GM10266 (cell line): Measurements from ENCODE around the gene LYZ.
A peak's percentile ranks its signal among the peaks of the same experiment; 100 is the strongest.

ENCODE experiments used
- DNase-seq: peaks from one replicate; pipeline ENCODE4 v3.0.0; 2012; ENCODE audit errors: extremely low spot score
- TF ChIP-seq, protein P1 (sequence below): IDR thresholded peaks from 2 replicates; pipeline ENCODE4 v1.5.1; 2012; ENCODE audit warnings: mild to moderate bottlenecking, low read depth; ENCODE audit not compliant: control insufficient read depth, insufficient read depth; ENCODE audit errors: missing control alignments

LYZ gene

DNA sequence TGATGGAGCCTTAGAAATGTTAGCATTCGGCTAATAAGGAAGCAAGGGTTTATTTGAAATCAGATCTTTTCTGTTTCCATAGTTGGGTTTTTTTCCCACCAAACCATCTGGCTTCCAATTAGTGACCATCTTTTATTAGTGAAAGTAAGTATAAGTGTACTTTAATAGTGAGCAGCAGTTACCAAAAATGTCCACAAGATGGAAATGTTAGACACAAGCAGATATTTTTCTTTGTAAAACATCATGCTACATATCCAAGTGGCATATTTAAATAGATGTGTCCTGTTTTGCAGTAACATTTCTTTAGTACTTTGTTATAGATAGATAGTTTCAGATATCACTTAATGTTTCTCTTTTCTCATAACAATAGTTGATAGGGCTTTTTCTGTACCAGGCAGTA is 40.2 kb downstream of the LYZ start:
- DNase-seq, result no peak
- TF ChIP-seq, protein P1, sequence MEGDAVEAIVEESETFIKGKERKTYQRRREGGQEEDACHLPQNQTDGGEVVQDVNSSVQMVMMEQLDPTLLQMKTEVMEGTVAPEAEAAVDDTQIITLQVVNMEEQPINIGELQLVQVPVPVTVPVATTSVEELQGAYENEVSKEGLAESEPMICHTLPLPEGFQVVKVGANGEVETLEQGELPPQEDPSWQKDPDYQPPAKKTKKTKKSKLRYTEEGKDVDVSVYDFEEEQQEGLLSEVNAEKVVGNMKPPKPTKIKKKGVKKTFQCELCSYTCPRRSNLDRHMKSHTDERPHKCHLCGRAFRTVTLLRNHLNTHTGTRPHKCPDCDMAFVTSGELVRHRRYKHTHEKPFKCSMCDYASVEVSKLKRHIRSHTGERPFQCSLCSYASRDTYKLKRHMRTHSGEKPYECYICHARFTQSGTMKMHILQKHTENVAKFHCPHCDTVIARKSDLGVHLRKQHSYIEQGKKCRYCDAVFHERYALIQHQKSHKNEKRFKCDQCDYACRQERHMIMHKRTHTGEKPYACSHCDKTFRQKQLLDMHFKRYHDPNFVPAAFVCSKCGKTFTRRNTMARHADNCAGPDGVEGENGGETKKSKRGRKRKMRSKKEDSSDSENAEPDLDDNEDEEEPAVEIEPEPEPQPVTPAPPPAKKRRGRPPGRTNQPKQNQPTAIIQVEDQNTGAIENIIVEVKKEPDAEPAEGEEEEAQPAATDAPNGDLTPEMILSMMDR, result peak; percentile 49

GRCh38 chr12:69389831-69390230 is 41.6 kb downstream of the LYZ start:
- DNase-seq, result no peak
- TF ChIP-seq, protein P1, result no peak

- TF ChIP-seq, protein P1, result no peak
Measured at GRCh38 chr12:69392179-69392928, 44.2 kb downstream of the LYZ start.

GRCh38 chr12:69396041-69396440 is 47.9 kb downstream of the LYZ start:
- TF ChIP-seq, protein P1, result no peak
- no peak for DNase-seq

More at GRCh38 chr12:69392179-69392928, 44.2 kb downstream of the LYZ start:
- DNase-seq, result no peak

DNA sequence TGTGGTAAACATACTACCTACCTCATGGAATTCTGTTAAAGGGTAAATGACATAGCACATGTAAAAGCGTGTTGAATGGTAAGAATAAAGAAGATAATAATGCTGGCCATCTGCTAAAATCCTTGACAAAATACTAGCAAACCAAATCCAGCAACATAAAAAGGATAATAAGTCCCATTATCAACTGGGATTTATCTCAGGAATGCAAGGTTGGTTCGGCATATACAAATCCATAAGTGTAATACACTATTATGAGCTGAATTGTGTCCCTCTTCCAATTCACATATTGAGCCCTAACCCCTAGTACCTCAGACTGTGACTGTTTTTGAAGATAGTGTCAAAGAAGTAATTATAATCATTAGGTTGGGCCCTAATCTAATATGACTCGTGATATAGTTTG is 48.8 kb downstream of the LYZ start:
- TF ChIP-seq, protein P1, result no peak
- DNase-seq, result no peak

GRCh38 chr12:69397978-69398377 is 49.8 kb downstream of the LYZ start:
- DNase-seq, result no peak
- TF ChIP-seq, protein P1, result no peak

GRCh38 chr12:69401940-69402339 is 53.8 kb downstream of the LYZ start:
- no peak for DNase-seq
- TF ChIP-seq, protein P1, result no peak
